ENCODE measurements around the gene ADGRB3. TPM values are rescaled to one million over a fixed set of nuclear protein-coding genes. Genes with fewer than 3 reads are reported as not detected.
"Not testable (repeated sequence)": the region's sequence is repeated elsewhere in the genome, so short reads cannot be mapped to it uniquely, and the experiment has no call there.

Gene ADGRB3
- total RNA-seq, 3 donors from 2014 or later = 1.1 to 2.3 (median 1.2) TPM

- Histone ChIP-seq H3K4me1 (no peaks in the 10 kb centered on the region), H3K36me3 (no peaks in the 10 kb centered on the region), H3K4me3 (no peak overlapping the region), H3K9me3 (no peaks in the 10 kb centered on the region), H3K27ac (no peak overlapping the region), H3K27me3 (no peaks in the 10 kb centered on the region)
- intact Hi-C loops (cut with DNase I; ENCODE audit: low total_unique reads) = no loop called here
- DNase-seq (ENCODE audit: low spot score in 2 of 2) = no peak
- no peak for TF ChIP-seq POLR2A (IDR thresholded peaks at IDR 0.05)
- no peak for TF ChIP-seq POLR2AphosphoS5 (IDR thresholded peaks at IDR 0.05)
- no peak for TF ChIP-seq CTCF (IDR thresholded peaks at IDR 0.05)
These were observed 343.3 kb downstream of the ADGRB3 start for GRCh38 chr6:68978411-68978810.

- DNase-seq (ENCODE audit: low spot score in 2 of 2); H3K36me3 ChIP-seq; intact Hi-C loops (cut with DNase I; ENCODE audit: low total_unique reads); H3K4me3 ChIP-seq; H3K27me3 ChIP-seq; H3K9me3 ChIP-seq; H3K27ac ChIP-seq; H3K4me1 ChIP-seq: not testable (repeated sequence)
These were observed 346.6 kb downstream of the ADGRB3 start for GRCh38 chr6:68981668-68982067.

- intact Hi-C loops (cut with DNase I; ENCODE audit: low total_unique reads) = no loop called here
- Histone ChIP-seq H3K27ac (no peak overlapping the region), H3K36me3 (no peaks in the 10 kb centered on the region), H3K9me3 (no peaks in the 10 kb centered on the region), H3K4me1 (no peaks in the 10 kb centered on the region), H3K27me3 (no peaks in the 10 kb centered on the region), H3K4me3 (no peak overlapping the region)
- no peak for DNase-seq (ENCODE audit: low spot score in 2 of 2)
- TF ChIP-seq CTCF (IDR thresholded peaks at IDR 0.05) (no peak), POLR2A (IDR thresholded peaks at IDR 0.05) (no peak), POLR2AphosphoS5 (IDR thresholded peaks at IDR 0.05) (no peak)
These were observed 353.6 kb downstream of the ADGRB3 start for GRCh38 chr6:68988698-68989097.

- no peak for DNase-seq (ENCODE audit: low spot score in 2 of 2)
- intact Hi-C loops (cut with DNase I; ENCODE audit: low total_unique reads) = no loop called here
- no peak overlapping the region for H3K27ac ChIP-seq
- H3K4me1 ChIP-seq = no peaks in the 10 kb centered on the region
- H3K9me3 ChIP-seq = no peaks in the 10 kb centered on the region
- no peak for TF ChIP-seq POLR2A (IDR thresholded peaks at IDR 0.05)
- H3K4me3 ChIP-seq = no peak overlapping the region
- H3K36me3 ChIP-seq = no peaks in the 10 kb centered on the region
- no peaks in the 10 kb centered on the region for H3K27me3 ChIP-seq
These were observed 355.2 kb downstream of the ADGRB3 start for GRCh38 chr6:68990317-68990716.

GRCh38 chr6:68993911-68994310 is 358.8 kb downstream of the ADGRB3 start:
- intact Hi-C loops (cut with DNase I; ENCODE audit: low total_unique reads) = no loop called here
- no peak for DNase-seq (ENCODE audit: low spot score in 2 of 2)

GRCh38 chr6:68994521-68994920 is 359.4 kb downstream of the ADGRB3 start:
- DNase-seq (ENCODE audit: low spot score in 2 of 2) = no peak
- TF ChIP-seq POLR2AphosphoS5 (IDR thresholded peaks at IDR 0.05) = no peak
- TF ChIP-seq CTCF (IDR thresholded peaks at IDR 0.05) = no peak
- no peak for TF ChIP-seq POLR2A (IDR thresholded peaks at IDR 0.05)
- Histone ChIP-seq H3K36me3 (no peaks in the 10 kb centered on the region), H3K9me3 (no peaks in the 10 kb centered on the region), H3K27me3 (no peaks in the 10 kb centered on the region), H3K4me1 (no peaks in the 10 kb centered on the region), H3K4me3 (no peak overlapping the region), H3K27ac (no peak overlapping the region)
- intact Hi-C loops (cut with DNase I; ENCODE audit: low total_unique reads) = no loop called here

More at GRCh38 chr6:68993911-68994310, 358.8 kb downstream of the ADGRB3 start:
- H3K9me3 ChIP-seq = no peaks in the 10 kb centered on the region
- no peaks in the 10 kb centered on the region for H3K4me1 ChIP-seq
- no peak for TF ChIP-seq POLR2A (IDR thresholded peaks at IDR 0.05)
- TF ChIP-seq CTCF (IDR thresholded peaks at IDR 0.05) = no peak
- TF ChIP-seq POLR2AphosphoS5 (IDR thresholded peaks at IDR 0.05) = no peak
- H3K27me3 ChIP-seq = no peaks in the 10 kb centered on the region
- no peak overlapping the region for H3K4me3 ChIP-seq
- H3K27ac ChIP-seq = no peak overlapping the region
- no peaks in the 10 kb centered on the region for H3K36me3 ChIP-seq

All from breast epithelium (tissue), 4 donors.